K562 (cell line): ENCODE data around the gene MDP1. TPM values are rescaled to one million over a fixed set of nuclear protein-coding genes. Genes with fewer than 3 reads are reported as not detected.

Experiments used
- ATF1 ChIP-seq, 2 experiments: fragments of 450-650 bp in 1 of 2; IDR thresholded peaks; 2 replicates each; pipeline ENCODE4 v1.6.1; 2016; ENCODE audit warnings: missing compliant biosample characterization in 1 of 2, missing genetic modification characterization in 1 of 2
- CAMTA2 ChIP-seq: fragments of 250-450 bp; sonication (Bioruptor Pico); conservative IDR thresholded peaks from 2 replicates; pipeline ENCODE4 v1.5.1; 2022
- CGGBP1 ChIP-seq: fragments of 250-450 bp; sonication (Bioruptor Pico); IDR thresholded peaks from 2 replicates; pipeline ENCODE4 v1.9.0; 2021; ENCODE audit warnings: mild to moderate bottlenecking
- ELF1 ChIP-seq: fragments of 200-800 bp; sonication (Bioruptor generic); IDR thresholded peaks from 2 replicates; pipeline ENCODE4 v1.6.1; 2016; ENCODE audit warnings: missing genetic modification characterization, missing compliant biosample characterization
- ERF ChIP-seq: fragments of 450-650 bp; formaldehyde crosslinking; IDR thresholded peaks from 2 replicates; pipeline ENCODE4 v1.4.0; 2020; ENCODE audit warnings: mild to moderate bottlenecking, mixed read lengths
- ETS1 ChIP-seq: conservative IDR thresholded peaks from 2 replicates; pipeline ENCODE4 v1.6.1; 2011; ENCODE audit warnings: low read depth, mild to moderate bottlenecking, low read length; ENCODE audit not compliant: control insufficient read depth
- FOXA1 ChIP-seq: fragments of 450-650 bp; IDR thresholded peaks from 2 replicates; pipeline ENCODE4 v1.6.1; 2016; ENCODE audit warnings: mild to moderate bottlenecking, borderline replicate concordance
- FOXA3 ChIP-seq, 2 experiments: fragments of 450-650 bp in 1 of 2; sonication (generic) in 1 of 2; formaldehyde crosslinking; IDR thresholded peaks in 1 of 2; conservative IDR thresholded peaks in 1 of 2; 2 replicates each; pipeline versions ENCODE4 v1.4.0 to v1.8.0; 2020 to 2022; ENCODE audit warnings: mild to moderate bottlenecking in 2 of 2, missing genetic modification reagents in 1 of 2
- HMG20B ChIP-seq: fragments of 250-450 bp; sonication (Bioruptor Pico); IDR thresholded peaks from 2 replicates; pipeline ENCODE4 v1.5.0; 2021; ENCODE audit warnings: mild to moderate bottlenecking
- ILK ChIP-seq: fragments of 450-650 bp; IDR thresholded peaks from 2 replicates; pipeline ENCODE4 v1.6.1; 2016; ENCODE audit warnings: missing genetic modification characterization, low read depth, mild to moderate bottlenecking, missing compliant biosample characterization, moderate library complexity, borderline replicate concordance
- KDM4B ChIP-seq, 2 experiments: fragments of 450-650 bp in 1 of 2; sonication (generic) in 1 of 2; IDR thresholded peaks; 2 replicates each; pipeline ENCODE4 v1.6.1; 2016 to 2017; ENCODE audit warnings: borderline replicate concordance in 2 of 2, antibody characterized with exemption in 1 of 2, low read depth in 1 of 2, mild to moderate bottlenecking in 1 of 2
- PHF8 ChIP-seq: fragments of 200-600 bp; sonication (generic); IDR thresholded peaks from 2 replicates; pipeline ENCODE4 v1.6.1; 2012; ENCODE audit warnings: mixed run types, mild to moderate bottlenecking, inconsistent platforms, low read length, moderate library complexity, borderline replicate concordance
- POLR2B ChIP-seq: fragments of 450-650 bp; IDR thresholded peaks from 2 replicates; pipeline ENCODE4 v1.6.1; 2018; ENCODE audit warnings: low read depth; ENCODE audit not compliant: partially characterized antibody
- POLR2H ChIP-seq: IDR thresholded peaks from 2 replicates; pipeline ENCODE4 v1.6.1; 2016; ENCODE audit warnings: missing genetic modification characterization, low read depth, mild to moderate bottlenecking, control low read depth, missing compliant biosample characterization, moderate library complexity
- RBBP5 ChIP-seq: fragments of 200-600 bp; sonication (generic); IDR thresholded peaks from 2 replicates; pipeline ENCODE4 v1.6.1; 2012; ENCODE audit warnings: borderline replicate concordance, mild to moderate bottlenecking, low read length, control low read depth, inconsistent platforms; ENCODE audit not compliant: insufficient read depth, poor library complexity, severe bottlenecking
- SRSF3 ChIP-seq: fragments of 200-400 bp; formaldehyde crosslinking; IDR thresholded peaks from 2 replicates; pipeline ENCODE4 v1.6.1; 2016; ENCODE audit warnings: mild to moderate bottlenecking, low read length, moderate library complexity; ENCODE audit not compliant: insufficient read depth
- SRSF7 ChIP-seq: fragments of 200-400 bp; formaldehyde crosslinking; optimal IDR thresholded peaks from 2 replicates; pipeline ENCODE3; 2017; ENCODE audit warnings: mild to moderate bottlenecking, low read depth, low read length
- ZC3H4 ChIP-seq: sonication (generic); formaldehyde crosslinking; IDR thresholded peaks from 2 replicates; pipeline ENCODE4 v1.9.0; 2021; ENCODE audit warnings: missing genetic modification reagents, borderline replicate concordance
- ZFP30 ChIP-seq: fragments of 250-450 bp; sonication (Bioruptor Pico); IDR thresholded peaks from 2 replicates; pipeline ENCODE4 v1.8.0; 2022; ENCODE audit warnings: moderate library complexity, mild to moderate bottlenecking, inconsistent platforms, borderline replicate concordance
- ZNF133 ChIP-seq: fragments of 250-450 bp; sonication (Bioruptor Pico); IDR thresholded peaks from 2 replicates; pipeline ENCODE4 v1.4.0; 2020; ENCODE audit warnings: mild to moderate bottlenecking
- ZNF384 ChIP-seq: IDR thresholded peaks from 2 replicates; pipeline ENCODE4 v1.6.1; 2012; ENCODE audit warnings: low read depth, low read length, improper control_type of control experiment
- ZNF431 ChIP-seq: sonication (generic); formaldehyde crosslinking; IDR thresholded peaks from 2 replicates; pipeline ENCODE4 v1.8.0; 2022; ENCODE audit warnings: mild to moderate bottlenecking, missing genetic modification reagents
- ZNF696 ChIP-seq: fragments of 250-450 bp; sonication (Bioruptor Pico); conservative IDR thresholded peaks from 2 replicates; pipeline ENCODE4 v1.4.0; 2020; ENCODE audit warnings: mild to moderate bottlenecking, moderate library complexity
- ZNF707 ChIP-seq: fragments of 250-450 bp; sonication (Bioruptor Pico); conservative IDR thresholded peaks from 2 replicates; pipeline ENCODE4 v1.8.0; 2022; ENCODE audit warnings: inconsistent platforms, mild to moderate bottlenecking, moderate library complexity
- ZNF740 ChIP-seq, 3 experiments: fragments of 200-800 bp in 1 of 3; sonication (Bioruptor generic) in 1 of 3; sonication (generic) in 1 of 3; formaldehyde crosslinking in 1 of 3; IDR thresholded peaks; 2 replicates each; pipeline versions ENCODE4 v1.6.1 to v1.8.0; 2016 to 2022; ENCODE audit warnings: mild to moderate bottlenecking in 2 of 3, missing compliant biosample characterization in 2 of 3, missing genetic modification characterization in 2 of 3, missing genetic modification reagents in 1 of 3
- polyA plus RNA-seq, 8 experiments: library from polyadenylated mRNA; depleted of rRNA in 4 of 8; stranded (reverse) in 5 of 8; unstranded in 3 of 8; fragments of >200 nt; fragmentation: Nextera tagmentation in 2 of 8; fragmentation: Illumina TruSeq in 1 of 8; extraction: Ambion mirVana in 2 of 8; extraction: Trizol in 1 of 8; gene quantifications; 2 replicates each; pipeline versions ENCODE4 v1.2.1 to v1.2.3, GENCODE V29; 2011 to 2014; ENCODE audit warnings: inconsistent platforms in 1 of 8, missing spikeins in 1 of 8
- total RNA-seq, 7 experiments: library from RNA; depleted of rRNA in 6 of 7; stranded (reverse); fragments of >200 nt in 6 of 7; fragmentation: Illumina TruSeq in 2 of 7; extraction: Trizol in 2 of 7; gene quantifications; 2 replicates each; pipeline versions ENCODE4 v1.2.1 to v1.2.3, GENCODE V29; 2011 to 2021; ENCODE audit warnings: low replicate concordance in 1 of 7

The MDP1 gene
- total and polyA plus RNA-seq, 9 of the 15 experiments (the other 6 are each of a cell fraction or from before 2014, with no cell fraction given) = 2.7 to 29.6 (median 11.0) TPM

GRCh38 chr14:24232121-24232644 is 16.3 kb upstream of the MDP1 start, which contains the start of gene NEDD8 (continued):
- TF ChIP-seq ETS1 (peak; percentile 97), ZNF696 (CRISPR knock-in tag) (no peak), KDM4B (IDR thresholded peaks at IDR 0.05; ENCODE audit: borderline replicate concordance in 2 of 2, low read depth in 1 of 2) (0 out of 4 replicates have a peak, but pooled peaks of 1 of the 2 experiments have one; percentile 36), POLR2B (peak; percentile 33), RBBP5 (peak; percentile 32), ZNF707 (CRISPR knock-in tag) (no peak), ILK (no peak), CAMTA2 (CRISPR knock-in tag) (no peak), SRSF3 (no peak), ZNF431 (no peak), POLR2H (tag) (no peak), ZFP30 (no peak), ATF1 (CRISPR knock-in tag; IDR thresholded peaks at IDR 0.05) (no peak), ATF1 (tag; IDR thresholded peaks at IDR 0.05) (peak; percentile 74), FOXA3 (CRISPR knock-in tag; conservative IDR thresholded peaks at IDR 0.05 in 1 of 2, IDR thresholded peaks at IDR 0.05 in 1 of 2) (no peak), ZNF133 (CRISPR knock-in tag) (no peak), FOXA1 (no peak), HMG20B (no peak), ZNF384 (no peak), CGGBP1 (CRISPR knock-in tag) (no peak), ZC3H4 (no peak), SRSF7 (no peak), PHF8 (peak; percentile 69; the same call in 1 of the 2 replicates), ZNF740 (CRISPR knock-in tag; IDR thresholded peaks at IDR 0.05) (peak; percentile 96), ZNF740 (tag; IDR thresholded peaks at IDR 0.05) (peak in 1 of 2 experiments; percentile 98; a peak in 2 of 4 replicates), ELF1 (tag) (peak; percentile 82), ERF (CRISPR knock-in tag) (no peak)
